ENCODE data around the gene FAM170A. TPM values are rescaled to one million over a fixed set of nuclear protein-coding genes. Genes with fewer than 3 reads are reported as not detected.
A peak's percentile ranks its signal among the peaks of the same experiment; 100 is the strongest.

FAM170A gene, protein sequence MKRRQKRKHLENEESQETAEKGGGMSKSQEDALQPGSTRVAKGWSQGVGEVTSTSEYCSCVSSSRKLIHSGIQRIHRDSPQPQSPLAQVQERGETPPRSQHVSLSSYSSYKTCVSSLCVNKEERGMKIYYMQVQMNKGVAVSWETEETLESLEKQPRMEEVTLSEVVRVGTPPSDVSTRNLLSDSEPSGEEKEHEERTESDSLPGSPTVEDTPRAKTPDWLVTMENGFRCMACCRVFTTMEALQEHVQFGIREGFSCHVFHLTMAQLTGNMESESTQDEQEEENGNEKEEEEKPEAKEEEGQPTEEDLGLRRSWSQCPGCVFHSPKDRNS
- total RNA-seq: not detected in 2 replicates
- not detected for polyA plus RNA-seq (2012)

DNA sequence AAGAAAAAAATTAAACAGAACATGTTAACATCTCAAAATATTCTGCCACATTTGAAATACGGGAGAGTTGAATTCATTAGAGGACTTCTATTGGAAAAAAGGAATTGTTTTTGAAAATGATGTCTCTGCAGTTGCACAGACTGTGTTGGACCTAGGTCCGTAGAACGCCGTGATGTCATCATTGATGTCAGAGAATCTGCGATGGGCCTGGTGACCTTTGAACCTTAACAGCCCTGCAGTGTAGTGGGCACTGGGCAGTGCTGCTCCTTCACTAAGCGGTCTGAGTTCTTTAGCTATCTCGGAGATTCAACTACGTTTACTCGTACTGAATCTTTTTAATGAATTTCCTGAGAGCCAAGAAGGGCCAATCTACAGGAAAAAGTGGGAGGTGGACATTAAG lies at the start of gene FAM170A:
TSS of gene FAM170A (plus strand) at position 220 of the 400 bp plus-strand sequence. CDS start 211 bp downstream, outside the sequence.
- DNase-seq (ENCODE audit: low read depth): no peak

DNA sequence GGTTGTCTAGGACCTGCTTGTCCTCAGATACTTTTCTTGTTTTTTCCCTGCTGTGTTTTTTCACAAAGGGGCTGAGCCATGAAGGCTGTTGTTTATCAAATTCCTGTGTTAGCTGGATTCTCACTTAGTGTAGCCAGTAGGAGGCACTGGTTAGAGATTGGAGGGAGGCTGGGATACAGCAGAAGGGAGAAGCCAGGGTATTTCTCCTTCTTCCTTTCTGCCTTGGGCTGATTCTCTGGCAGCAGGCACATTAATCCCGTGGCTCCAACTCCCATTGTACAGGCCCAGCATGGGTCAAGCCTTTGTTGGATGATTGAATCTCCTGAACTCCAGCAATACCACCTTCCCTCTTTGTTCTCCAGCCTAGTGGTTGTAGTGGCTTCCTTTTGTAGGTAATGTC lies 46.4 kb upstream of the FAM170A start:
- no peak for DNase-seq (ENCODE audit: low read depth)

DNA sequence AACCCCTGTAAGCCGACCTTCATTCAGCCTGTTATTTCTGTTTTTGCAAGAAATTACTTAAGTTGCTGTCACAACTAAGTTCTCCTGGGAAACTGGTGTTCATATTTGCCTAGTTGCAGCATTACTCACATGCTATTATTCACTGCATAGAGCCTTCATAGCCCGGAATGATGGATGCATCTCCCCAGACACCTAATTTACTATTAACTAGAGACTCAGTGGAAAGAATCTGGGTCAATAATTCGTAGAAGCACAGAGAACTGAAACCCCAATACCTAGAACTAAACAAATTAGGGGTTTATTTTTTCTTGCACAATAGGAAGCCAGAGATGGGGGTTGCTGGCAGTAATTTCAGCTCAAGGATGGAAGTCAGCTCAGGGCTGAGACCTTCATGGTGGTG lies 45.7 kb upstream of the FAM170A start:
- no peak for DNase-seq (ENCODE audit: low read depth)

DNA sequence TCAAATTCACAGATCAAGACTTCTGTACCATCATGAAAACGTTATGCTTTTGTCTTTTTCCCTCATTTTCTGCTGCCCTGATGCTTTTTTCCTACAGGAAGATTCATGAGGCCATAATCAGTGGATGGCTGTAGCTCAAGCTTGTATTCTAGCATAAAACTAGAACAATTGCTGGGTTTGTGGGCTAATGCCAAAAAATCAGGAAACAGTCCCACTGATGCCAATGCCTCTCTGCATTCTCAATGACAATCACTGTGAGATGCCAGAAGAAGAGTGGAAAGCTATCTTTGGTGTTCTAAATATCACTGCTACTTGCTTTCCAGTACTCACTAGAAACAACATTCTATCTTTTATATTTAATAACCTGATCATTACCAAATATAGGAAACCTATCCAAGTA lies 33.3 kb upstream of the FAM170A start:
- no peak for DNase-seq (ENCODE audit: low read depth)

DNA sequence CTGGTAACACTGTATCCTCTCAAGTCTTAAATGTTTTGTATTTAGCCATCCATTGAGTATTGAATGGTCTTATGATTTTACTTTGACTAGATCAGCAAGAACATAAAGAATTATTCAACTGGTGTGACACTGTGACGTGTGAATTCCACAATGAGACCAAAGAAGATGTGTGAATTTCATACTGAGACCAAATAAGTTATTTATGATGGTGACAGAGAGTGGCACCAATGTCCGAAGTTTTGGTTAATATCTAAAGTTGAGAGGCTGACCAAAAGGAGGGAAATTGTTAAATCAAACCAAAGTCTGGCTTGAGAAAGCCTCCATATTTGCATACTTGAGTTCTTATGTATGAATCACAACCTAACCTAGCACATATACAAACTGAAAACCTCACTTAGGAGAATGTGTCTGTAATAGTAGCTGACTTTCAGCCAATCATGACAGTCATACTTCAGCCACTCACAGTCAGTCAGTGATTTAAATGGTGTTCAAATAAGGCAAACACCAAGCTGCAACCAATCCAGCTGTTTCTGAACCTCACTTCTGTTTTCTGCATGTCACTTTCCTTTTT lies 31.5 kb upstream of the FAM170A start:
- DNase-seq (ENCODE audit: low read depth): no peak

DNA sequence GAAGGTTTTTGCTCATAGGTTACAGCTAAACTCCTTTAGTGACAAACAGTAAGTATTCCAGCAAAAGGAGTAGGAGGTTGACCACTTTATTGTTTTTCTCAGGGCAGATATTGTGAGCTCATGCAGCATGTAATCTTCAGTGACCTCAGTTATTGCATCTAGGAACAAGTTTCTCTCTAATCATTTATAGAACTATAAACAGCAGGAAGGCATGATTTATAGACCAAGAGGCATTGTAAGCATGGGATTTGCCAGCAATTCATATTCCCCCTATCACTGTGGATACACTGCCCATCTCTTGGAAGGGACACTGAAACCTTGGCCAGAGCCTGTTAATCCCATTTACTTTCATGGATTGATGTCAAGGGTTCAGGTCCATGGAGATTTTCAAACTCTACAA lies 15.4 kb upstream of the FAM170A start:
- DNase-seq (ENCODE audit: low read depth): no peak

DNA sequence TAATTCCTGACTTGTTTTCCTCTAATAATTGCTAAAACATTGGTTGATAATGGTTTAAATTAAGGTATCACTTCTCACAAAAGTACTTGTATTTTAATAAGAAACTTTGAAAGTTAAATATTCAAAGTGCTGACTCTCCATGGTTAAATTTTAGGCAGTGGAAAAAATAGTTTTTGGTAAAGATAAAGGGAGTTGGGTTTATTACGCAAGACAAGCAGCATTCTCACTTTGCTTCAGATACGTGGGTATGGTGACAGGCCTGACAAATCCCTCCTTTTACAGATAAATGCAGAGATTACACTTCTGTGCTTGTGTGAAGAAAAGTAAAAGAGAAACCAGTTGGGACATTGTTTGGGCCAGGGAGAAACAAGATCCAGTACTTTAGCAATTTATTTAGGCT lies 14.5 kb upstream of the FAM170A start:
- DNase-seq (ENCODE audit: low read depth): peak; percentile 1

DNA sequence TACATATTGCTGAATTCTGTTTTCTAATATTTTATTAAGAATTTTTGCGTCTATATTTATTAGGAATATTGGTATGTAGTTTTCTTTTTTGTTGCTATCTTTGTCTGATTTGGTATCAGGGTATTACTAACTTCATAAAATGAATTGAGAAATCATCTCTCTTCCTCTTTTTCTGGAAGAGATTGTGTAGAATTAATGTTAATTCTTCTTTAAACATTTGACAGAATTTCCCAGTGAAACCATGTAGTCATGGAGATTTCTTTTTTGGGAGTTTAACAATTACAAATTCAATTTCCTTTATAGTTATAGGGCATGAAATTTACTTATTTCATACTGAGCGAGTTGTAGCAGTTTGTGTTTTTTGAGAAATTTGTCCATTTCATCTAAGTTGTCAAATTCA lies 3.3 kb upstream of the FAM170A start:
- DNase-seq (ENCODE audit: low read depth): no peak

DNA sequence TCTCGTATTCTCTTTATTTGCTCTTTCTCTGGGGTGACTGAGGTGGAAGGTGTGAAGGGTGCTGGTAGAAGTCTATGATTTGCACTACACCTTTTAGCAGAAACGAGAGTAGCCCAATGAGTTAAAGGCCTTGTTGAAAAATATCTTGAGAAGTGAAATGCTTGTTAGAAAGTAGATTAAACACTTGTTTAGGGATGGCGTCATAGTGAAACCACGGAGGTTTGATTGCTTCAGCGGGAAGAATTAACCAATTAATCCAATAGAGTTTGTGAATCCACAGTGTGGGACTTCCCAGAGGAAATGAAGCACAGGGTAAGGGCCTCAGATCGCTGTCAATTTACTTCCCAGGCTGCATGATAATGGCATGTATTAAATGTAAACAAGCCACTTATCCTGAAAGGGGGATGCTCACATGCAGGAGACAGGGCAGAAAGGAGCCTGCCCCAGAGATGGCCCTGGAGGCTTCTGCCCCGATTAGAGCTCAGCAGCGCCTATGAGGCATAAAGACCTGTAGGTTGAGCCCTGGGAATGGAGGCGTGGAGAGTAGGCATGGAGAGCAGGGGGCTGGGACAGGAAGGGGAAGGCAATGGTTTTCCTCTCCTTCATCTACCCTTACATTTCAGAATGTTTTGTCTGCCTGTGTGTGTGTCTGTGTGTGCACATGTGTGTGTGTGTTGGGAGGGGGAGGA lies 1.5 kb downstream of the FAM170A start:
- no peak for DNase-seq (ENCODE audit: low read depth)

DNA sequence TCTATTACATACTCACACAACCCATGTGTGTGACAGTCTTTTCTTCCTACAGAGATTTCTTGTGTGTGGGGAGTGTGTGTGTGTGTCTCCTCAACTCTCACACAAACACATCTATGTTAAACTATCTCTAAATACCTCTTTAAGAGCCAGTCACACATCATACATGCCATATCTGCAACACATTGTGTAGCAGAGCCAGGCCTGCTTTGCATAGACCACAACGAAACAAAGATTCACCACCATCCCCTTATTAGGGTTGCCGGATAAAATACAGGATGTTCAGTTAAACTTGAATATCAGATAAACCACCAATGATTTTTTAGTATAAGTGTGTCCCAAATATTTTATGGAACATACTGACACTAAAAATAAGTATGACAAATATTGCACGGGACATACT lies 2.3 kb downstream of the FAM170A start:
- no peak for DNase-seq (ENCODE audit: low read depth)

DNA sequence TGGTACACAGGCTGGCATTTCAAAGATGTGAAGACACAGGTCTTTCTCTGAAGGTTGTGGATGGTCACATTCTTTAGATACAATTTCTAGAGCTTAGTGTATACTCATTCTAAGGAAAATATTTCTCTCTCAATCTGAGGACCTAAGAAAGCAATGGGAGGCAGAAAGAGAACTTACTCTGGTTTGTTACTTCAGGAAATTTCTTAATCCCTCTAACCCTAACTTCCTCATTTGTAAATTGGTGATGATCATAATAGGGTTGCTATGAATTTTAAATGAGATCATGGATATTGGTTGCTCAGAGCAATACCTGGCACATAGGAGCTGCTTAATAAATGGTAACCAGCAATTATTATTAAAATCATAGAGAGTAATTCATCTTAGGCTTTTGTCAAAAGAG lies 22.1 kb downstream of the FAM170A start:
- no peak for DNase-seq (ENCODE audit: low read depth)

DNA sequence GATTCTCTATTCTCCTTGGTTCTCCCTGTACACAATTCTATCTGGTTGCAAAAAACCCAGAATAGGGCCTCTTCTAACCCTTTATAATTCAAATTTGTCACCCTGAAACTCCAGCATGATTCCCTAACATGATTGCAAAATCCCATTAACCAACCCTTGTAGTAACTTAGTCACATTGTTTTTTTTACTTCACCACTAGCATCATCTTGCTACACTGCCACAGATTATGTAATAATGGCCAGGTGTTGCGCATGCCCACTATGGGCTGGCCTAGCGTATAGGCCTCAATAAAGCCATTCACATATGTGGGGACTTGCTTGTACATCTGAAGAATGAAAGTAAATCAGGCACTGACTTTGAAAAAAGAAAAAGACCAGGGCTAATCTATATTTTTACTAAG lies 25.7 kb downstream of the FAM170A start:
- DNase-seq (ENCODE audit: low read depth): no peak

DNA sequence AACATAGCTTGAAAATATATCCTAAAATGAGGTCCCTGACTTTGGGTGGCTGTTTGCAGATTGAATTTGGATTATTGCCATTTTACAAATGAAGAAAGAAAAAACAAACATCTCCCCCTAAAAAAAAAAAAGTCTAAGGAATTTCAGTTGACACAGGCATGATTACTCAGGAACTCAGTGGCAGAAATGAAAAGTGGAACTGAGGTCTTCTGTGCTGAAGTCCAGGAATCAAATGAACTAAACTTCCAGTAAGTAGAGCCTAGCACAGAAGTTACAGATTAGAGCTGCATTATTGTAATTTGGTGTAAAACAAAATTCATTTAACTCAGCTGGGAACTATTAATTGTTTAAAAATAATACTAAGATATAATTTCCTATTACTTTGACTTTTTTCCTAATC lies 26.7 kb downstream of the FAM170A start:
- DNase-seq (ENCODE audit: low read depth): no peak

DNA sequence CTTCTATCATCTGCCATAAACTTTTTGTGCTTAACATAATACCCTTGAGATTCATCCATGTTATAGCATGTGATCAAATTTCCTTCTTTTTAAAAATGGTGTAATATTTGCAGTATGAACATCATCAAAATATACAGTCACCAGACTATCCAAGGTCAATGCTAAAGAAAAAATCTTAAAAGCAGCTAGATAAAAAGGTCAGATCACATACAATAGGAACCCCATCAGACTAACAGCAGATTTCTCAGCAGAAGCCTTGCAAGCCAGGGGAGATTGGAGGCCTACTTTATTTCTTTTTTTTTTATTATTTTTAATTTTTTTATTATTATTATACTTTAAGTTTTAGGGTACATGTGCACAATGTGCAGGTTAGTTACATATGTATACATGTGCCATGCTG lies 37.2 kb downstream of the FAM170A start:
- DNase-seq (ENCODE audit: low read depth): no peak

DNA sequence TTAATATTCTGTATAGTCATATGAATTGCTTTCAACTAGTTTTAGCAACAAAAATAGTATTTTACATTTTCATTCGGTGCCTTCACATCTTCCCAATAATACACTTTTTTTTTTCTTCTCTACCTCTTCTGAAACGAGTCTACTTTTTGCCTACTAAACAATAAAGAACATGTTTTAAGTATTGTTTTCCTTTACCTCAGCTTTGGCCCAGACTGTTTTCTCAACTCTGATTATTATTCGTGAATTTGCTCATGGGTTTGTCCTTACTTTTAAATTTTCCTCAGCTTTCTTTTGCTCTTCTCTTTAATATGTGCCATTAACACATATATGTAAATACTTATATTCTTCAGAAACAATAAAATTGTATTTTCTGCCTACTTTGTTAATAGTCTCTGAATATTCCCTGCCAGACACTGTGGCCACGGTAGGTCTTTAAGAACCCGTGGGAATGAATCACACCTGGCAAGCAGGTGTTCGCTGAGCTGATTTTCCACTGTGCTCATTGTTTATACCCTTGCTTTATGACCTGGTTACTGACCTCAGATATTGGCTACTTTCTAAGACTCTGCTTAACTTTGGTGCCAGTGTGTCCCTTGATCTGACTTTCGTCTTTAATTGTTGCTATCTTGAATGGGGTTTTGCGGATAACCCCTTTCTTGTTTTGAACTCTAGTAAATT lies 49.1 kb downstream of the FAM170A start:
- DNase-seq (ENCODE audit: low read depth): no peak

DNA sequence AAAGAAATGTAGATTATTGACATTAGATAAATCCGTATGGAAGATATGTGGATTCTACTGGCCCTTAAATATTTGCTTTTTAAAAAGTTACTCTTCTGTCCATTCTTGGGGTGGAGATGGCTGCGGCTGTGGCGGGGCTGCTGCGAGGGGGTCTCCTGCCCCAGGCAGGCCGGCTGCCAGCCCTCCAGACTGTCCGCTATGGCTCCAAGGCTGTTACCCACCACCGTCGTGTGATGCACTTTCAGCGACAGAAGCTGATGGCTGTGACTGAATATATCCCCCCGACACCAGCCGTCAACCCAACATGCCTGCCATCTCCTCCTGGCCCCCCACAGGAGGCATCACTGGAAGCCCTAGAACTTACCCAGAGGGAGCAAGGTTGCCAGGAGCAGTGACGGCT lies 50.7 kb downstream of the FAM170A start:
- DNase-seq (ENCODE audit: low read depth): no peak

DNA sequence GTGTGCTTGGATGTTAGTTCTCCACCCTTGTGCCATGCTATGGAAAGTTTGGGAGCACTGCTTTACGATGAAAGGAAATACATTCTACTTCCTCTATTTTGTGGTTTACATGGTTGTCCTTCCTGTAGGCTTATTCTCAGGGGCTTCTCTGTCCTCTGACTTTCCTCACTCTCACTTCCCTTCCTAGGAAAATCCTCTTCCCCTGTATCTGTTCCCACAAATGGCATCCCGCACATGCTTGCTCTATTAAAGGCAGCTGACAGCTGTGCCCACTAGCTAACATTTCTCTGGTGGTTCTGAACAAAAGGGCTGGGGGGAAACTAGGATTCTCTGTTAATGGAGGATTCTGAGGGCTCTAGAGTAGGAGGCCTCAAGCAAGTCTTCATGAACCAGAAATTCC lies 52.4 kb downstream of the FAM170A start:
- peak; percentile 67 for DNase-seq (ENCODE audit: low read depth)

DNA sequence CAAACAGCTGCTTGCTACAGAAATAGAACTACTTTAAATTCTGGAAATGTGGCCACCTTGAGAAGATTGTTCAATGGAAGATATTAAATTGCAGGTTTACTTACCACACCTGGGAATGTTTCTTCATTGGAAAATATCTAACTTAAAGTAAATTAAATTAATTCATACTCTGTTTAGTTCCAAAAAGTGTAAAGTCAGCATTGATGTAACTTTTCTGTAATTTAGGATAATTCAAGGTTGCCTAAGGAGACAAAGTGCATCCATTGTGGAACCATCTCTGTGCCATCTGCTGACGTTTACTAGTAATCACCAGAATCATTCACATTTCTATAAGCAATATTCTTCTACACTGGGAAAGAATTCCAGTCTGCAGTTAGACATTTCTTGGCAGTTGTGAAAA lies 53.0 kb downstream of the FAM170A start:
- no peak for DNase-seq (ENCODE audit: low read depth)
